WERI-Rb-1 (cell line): Measurements from ENCODE around the gene DNAJA2.
A peak's percentile ranks its signal among the peaks of the same experiment; 100 is the strongest.
"Not testable (repeated sequence)": the region's sequence is repeated elsewhere in the genome, so short reads cannot be mapped to it uniquely, and the experiment has no call there.

ENCODE experiments used
- DNase-seq: peaks from one replicate; pipeline ENCODE4 v3.0.0-alpha.2; 2020
- H3K27ac ChIP-seq: fragments of 250-450 bp; sonication (Bioruptor Pico); 2 replicates; pipeline ENCODE4 v1.5.1; 2020; ENCODE audit warnings: mild to moderate bottlenecking, moderate library complexity
- H3K27me3 ChIP-seq: fragments of 250-450 bp; sonication (Bioruptor Pico); 2 replicates; pipeline ENCODE4 v1.5.1; 2021; ENCODE audit warnings: mild to moderate bottlenecking, low read depth, moderate library complexity; ENCODE audit not compliant: insufficient read depth, severe bottlenecking
- H3K36me3 ChIP-seq: fragments of 250-450 bp; sonication (Bioruptor Pico); 2 replicates; pipeline ENCODE4 v1.5.1; 2020; ENCODE audit warnings: mild to moderate bottlenecking, moderate library complexity
- H3K4me3 ChIP-seq: 2 replicates; pipeline ENCODE4 v1.5.1; 2011; ENCODE audit warnings: low read depth, mild to moderate bottlenecking, control low read depth, low read length
- H3K9me3 ChIP-seq: fragments of 250-450 bp; sonication (Bioruptor Pico); 2 replicates; pipeline ENCODE4 v1.5.1; 2021; ENCODE audit warnings: mild to moderate bottlenecking, moderate library complexity; ENCODE audit not compliant: severe bottlenecking
- CTCF ChIP-seq: IDR thresholded peaks from 2 replicates; pipeline ENCODE4 v1.5.1; 2011; ENCODE audit warnings: low read depth, mild to moderate bottlenecking, control low read depth, inconsistent platforms, low read length

Gene DNAJA2

GRCh38 chr16:46948548-46949166 is 24.8 kb downstream of the DNAJA2 start:
- no peak for TF ChIP-seq CTCF
- H3K27ac ChIP-seq: no peak overlapping the region
- H3K4me3 ChIP-seq: no peak overlapping the region
- no peaks in the 10 kb centered on the region for H3K27me3 ChIP-seq
- H3K9me3 ChIP-seq: no peaks in the 10 kb centered on the region
- H3K36me3 ChIP-seq: no peaks in the 10 kb centered on the region
- no peak for DNase-seq

GRCh38 chr16:46947900-46948547 is 25.4 kb downstream of the DNAJA2 start:
- DNase-seq: peak; percentile 39
- peak; percentile 60 for TF ChIP-seq CTCF
- H3K36me3 ChIP-seq: no peaks in the 10 kb centered on the region

GRCh38 chr16:46944713-46945112 is 28.8 kb downstream of the DNAJA2 start:
- not testable (repeated sequence) for H3K9me3 ChIP-seq, H3K27me3 ChIP-seq, H3K4me3 ChIP-seq, DNase-seq, H3K36me3 ChIP-seq, H3K27ac ChIP-seq

More at GRCh38 chr16:46947900-46948547, 25.4 kb downstream of the DNAJA2 start:
- H3K27ac ChIP-seq: no peak overlapping the region
- H3K9me3 ChIP-seq: no peaks in the 10 kb centered on the region
- H3K4me3 ChIP-seq: no peak overlapping the region
- no peaks in the 10 kb centered on the region for H3K27me3 ChIP-seq

- TF ChIP-seq CTCF: no peak
- no peak for DNase-seq
- no peaks in the 10 kb centered on the region for H3K36me3 ChIP-seq
- H3K9me3 ChIP-seq: no peaks in the 10 kb centered on the region
- no peak overlapping the region for H3K4me3 ChIP-seq
- H3K27ac ChIP-seq: no peak overlapping the region
- H3K27me3 ChIP-seq: no peaks in the 10 kb centered on the region
Observed at GRCh38 chr16:46937536-46937935, 35.9 kb downstream of the DNAJA2 start.

DNA sequence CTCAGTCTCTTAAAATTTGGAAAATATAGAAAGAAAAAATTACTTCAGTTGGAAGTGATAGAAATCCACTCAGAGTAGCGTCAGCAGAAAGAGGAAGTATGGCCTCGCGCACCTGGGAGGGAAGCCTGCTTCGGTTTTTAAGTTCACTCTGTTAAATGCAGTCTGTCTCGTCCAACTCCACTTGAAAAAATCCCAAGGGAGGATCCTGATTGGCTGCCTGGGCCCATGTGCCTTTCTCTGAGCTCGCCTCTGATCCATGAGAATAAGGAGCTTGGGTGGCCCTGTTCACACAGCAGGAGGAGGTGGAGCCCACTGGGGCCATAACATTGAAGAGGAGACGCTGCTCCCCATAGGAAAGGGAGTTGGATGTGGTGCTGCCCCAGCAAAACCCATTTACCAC is 40.7 kb downstream of the DNAJA2 start:
- Histone ChIP-seq H3K27me3 (no peaks in the 10 kb centered on the region), H3K4me3 (no peak overlapping the region), H3K27ac (no peak overlapping the region), H3K36me3 (peaks cover 14% of the 10 kb centered on the region), H3K9me3 (no peaks in the 10 kb centered on the region)
- TF ChIP-seq CTCF: no peak
- DNase-seq: no peak

- no peak for TF ChIP-seq CTCF
- no peak overlapping the region for H3K27ac ChIP-seq
Observed at GRCh38 chr16:46930861-46931260, 42.6 kb downstream of the DNAJA2 start.

More at GRCh38 chr16:46930861-46931260, 42.6 kb downstream of the DNAJA2 start:
- Histone ChIP-seq H3K36me3 (peaks cover 23% of the 10 kb centered on the region), H3K27me3 (no peaks in the 10 kb centered on the region), H3K4me3 (no peak overlapping the region), H3K9me3 (no peaks in the 10 kb centered on the region)
- DNase-seq: no peak
